Fibroblast of pulmonary artery (primary cell): Measurements from ENCODE around the gene TPGS1.

Source experiments
- DNase-seq: peaks from one replicate; pipeline ENCODE4 v3.0.0-alpha.2; 2010; ENCODE audit warnings: low read depth
- H3K4me3 ChIP-seq: replicated peaks from 2 replicates; pipeline ENCODE4 v1.5.1; 2011; ENCODE audit warnings: low read depth, mild to moderate bottlenecking, control low read depth, low read length, moderate library complexity
- CTCF ChIP-seq: IDR thresholded peaks from 2 replicates; pipeline ENCODE4 v1.5.1; 2011; ENCODE audit warnings: mild to moderate bottlenecking, control low read depth, low read length, inconsistent platforms; ENCODE audit errors: missing control alignments

The TPGS1 gene

GRCh38 chr19:532561-533363 is 25.5 kb downstream of the TPGS1 start:
- peak; percentile 61 for TF ChIP-seq CTCF
- peak; percentile 73 for DNase-seq
- peak overlapping the region; percentile 85 for H3K4me3 ChIP-seq

DNA sequence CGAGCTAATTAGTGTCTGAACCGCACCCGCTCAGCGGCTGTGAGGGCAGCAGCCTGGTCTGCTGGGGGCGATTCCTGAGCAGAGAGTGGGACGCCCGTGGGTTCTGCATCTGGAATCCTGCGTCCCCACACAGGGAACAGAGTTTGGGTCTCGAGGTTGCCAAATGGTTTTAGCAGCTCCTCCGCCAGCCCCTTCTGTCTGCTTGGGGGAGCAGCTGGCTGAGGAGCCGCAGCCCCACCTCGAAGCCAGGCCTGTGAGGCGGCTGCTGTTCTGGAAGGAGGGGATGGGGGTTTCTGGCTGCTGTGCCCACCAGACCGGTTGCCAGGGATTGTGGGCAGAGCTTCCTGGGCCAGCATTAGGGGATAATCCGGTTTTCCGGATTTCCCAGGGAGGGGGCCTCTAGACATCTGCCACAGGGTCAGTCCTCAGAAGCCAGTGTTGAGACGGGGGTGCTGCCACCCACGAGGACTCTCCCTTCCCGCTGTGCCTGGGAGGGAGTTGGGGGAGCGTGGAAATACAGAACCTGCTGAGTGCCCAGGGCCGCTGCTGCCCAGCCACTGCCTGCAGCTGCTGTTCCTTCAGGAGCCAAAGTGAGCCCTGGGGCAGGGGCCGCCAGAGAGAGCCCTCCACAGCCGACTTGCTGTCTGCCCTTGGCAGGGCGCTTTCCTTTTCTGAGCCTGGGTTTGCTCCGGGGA is 26.2 kb downstream of the TPGS1 start:
- no peak for TF ChIP-seq CTCF
- peak overlapping the region; percentile 85 for H3K4me3 ChIP-seq
- no peak for DNase-seq

- DNase-seq: no peak
- no peak for TF ChIP-seq CTCF
- H3K4me3 ChIP-seq: peak overlapping the region; percentile 85
Measured at GRCh38 chr19:534088-534487, 26.8 kb downstream of the TPGS1 start.

DNA sequence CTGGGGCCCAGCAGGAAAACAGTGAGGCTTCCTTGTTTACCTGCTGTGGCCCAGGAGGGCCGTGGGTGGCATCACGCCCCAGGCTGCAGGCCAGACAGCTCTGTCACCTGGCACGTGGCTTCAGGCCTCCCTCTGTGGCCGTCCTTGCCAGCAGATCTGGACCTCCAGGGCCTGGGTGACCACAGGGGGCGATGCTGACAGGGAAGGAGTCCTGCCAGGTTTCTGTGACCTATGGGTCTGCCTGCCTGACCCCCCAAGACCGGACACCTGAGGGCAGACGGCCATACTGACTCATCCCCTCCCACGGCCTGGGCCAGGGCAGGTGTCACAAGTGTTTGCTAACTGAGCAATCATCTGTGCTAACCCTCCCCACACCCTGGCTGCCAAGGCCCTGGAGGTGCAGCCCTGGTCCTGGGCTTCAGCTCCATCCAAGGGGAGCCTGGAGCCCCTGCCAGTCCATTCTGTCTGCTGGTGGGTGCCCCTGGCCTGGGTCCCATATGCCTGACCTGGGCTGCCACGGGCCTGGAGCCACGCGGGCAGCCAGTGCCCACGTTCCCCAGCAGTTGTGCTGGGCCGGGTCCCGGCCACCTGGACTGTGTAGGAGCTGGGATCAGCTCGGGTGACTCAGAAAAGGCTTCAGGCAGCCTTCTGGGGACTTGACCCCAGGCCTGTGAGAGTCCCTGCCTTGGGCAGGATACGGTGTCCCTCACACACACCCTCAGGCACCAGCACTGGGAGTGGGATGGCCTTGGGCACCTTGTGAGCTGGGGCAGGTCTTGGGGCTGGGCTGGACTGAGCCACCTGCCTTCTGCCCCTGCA is 27.9 kb downstream of the TPGS1 start:
- TF ChIP-seq CTCF: no peak
- no peak for DNase-seq
- H3K4me3 ChIP-seq: no peak overlapping the region

DNA sequence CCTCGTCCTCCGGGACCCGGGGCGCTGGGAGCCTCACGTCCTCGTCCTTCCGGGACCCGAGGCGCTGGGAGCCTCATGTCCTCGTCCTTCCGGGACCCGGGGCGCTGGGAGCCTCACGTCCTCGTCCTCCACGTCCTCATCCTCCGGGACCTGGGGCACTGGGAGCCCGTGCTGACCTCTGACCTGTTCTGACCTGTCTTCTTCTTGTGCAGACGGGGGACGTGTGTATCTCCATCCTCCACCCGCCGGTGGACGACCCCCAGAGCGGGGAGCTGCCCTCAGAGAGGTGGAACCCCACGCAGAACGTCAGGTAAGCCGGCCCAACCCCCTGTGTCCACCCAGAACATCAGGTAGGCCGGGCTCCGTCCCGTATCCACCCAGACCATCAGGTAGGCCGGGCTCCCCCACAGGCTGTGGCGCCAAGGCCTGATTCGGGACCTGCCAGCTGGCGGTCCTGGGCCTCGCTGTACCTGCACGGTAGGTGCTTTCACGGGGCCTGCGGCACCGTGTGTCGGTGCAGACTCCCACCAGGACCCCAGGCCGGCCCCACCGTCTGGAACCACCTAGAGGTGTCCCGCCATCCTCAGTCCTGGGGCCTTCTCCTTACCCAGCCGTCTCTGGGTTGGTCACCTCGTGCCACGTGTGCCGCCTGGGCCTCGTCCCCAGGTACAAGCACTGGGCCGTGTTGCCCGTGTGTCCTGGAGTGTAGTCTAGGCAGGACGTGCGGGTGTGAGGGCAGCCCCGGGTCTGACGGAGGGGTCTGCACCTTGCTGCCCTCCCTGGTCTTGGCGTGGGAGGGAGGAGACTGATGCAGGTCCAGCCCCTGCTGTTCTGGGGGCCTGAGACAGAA is 29.0 kb downstream of the TPGS1 start:
- no peak overlapping the region for H3K4me3 ChIP-seq
- DNase-seq: no peak
- TF ChIP-seq CTCF: no peak

DNA sequence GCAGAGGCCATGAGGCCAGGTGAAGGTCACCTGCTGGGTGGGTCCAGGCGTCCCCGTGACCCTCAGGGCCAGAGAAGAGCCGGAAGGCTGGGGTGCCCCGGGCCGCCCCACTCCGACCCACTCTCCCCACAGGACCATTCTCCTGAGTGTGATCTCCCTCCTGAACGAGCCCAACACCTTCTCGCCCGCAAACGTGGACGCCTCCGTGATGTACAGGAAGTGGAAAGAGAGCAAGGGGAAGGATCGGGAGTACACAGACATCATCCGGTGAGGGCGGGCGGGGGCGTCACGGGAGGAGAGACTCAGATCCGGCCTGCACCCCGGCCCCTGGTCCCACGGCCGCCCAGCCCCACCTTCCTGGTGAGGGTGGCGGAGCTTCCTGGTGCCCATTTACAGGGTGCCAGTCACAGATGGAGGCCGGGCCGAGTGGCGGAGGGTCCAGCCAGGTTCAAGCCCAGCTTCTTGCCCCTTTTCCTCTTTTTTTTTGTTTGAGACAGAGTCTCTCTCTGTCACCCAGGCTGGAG is 29.6 kb downstream of the TPGS1 start:
- no peak overlapping the region for H3K4me3 ChIP-seq
- no peak for DNase-seq
- no peak for TF ChIP-seq CTCF
